SU-DHL-6 (cell line): ENCODE results near the gene PCGF5.

ENCODE experiments used
- H2AFZ ChIP-seq: fragments of 200-600 bp; sonication (generic); 2 replicates; pipeline ENCODE4 v1.6.1; 2014; ENCODE audit warnings: low read depth, mild to moderate bottlenecking, moderate library complexity, mixed read lengths, antibody characterized with exemption, low read length; ENCODE audit not compliant: severe bottlenecking
- H3F3A ChIP-seq: fragments of 200-600 bp; shearing (Covaris generic); 2 replicates; pipeline ENCODE4 v1.6.0; 2016; ENCODE audit warnings: antibody characterized with exemption, mild to moderate bottlenecking; ENCODE audit not compliant: insufficient read depth
- H3K27ac ChIP-seq: fragments of 200-600 bp; sonication (generic); 2 replicates; pipeline ENCODE4 v1.5.1; 2016; ENCODE audit warnings: low read depth, mild to moderate bottlenecking, low read length, moderate library complexity, mixed read lengths
- H3K27me3 ChIP-seq: fragments of 200-600 bp; sonication (generic), shearing (Covaris generic); 2 replicates; pipeline ENCODE4 v1.6.0; 2014; ENCODE audit warnings: mild to moderate bottlenecking, low read length
- H3K36me3 ChIP-seq: fragments of 200-600 bp; sonication (generic); 2 replicates; pipeline ENCODE4 v1.6.1; 2014; ENCODE audit warnings: mild to moderate bottlenecking, low read length, mixed read lengths
- H3K4me2 ChIP-seq: fragments of 300-600, 200-600 bp; shearing (Covaris generic), sonication (generic); 2 replicates; pipeline ENCODE4 v1.6.0; 2014; ENCODE audit warnings: low read length, low read depth, mild to moderate bottlenecking; ENCODE audit not compliant: poor library complexity, severe bottlenecking
- H3K4me3 ChIP-seq: fragments of 200-600 bp; sonication (generic); 2 replicates; pipeline ENCODE4 v1.5.1; 2014; ENCODE audit warnings: antibody characterized with exemption, low read length, mild to moderate bottlenecking, mixed read lengths; ENCODE audit not compliant: insufficient read depth, poor library complexity, severe bottlenecking
- H3K79me2 ChIP-seq: fragments of 200-600 bp; sonication (generic); 2 replicates; pipeline ENCODE4 v1.6.1; 2014; ENCODE audit warnings: mild to moderate bottlenecking, low read length, moderate library complexity; ENCODE audit not compliant: insufficient read depth
- H3K9ac ChIP-seq: fragments of 200-600 bp; sonication (generic); 2 replicates; pipeline ENCODE4 v1.7.0; 2014; ENCODE audit warnings: mild to moderate bottlenecking, low read length
- H3K9me2 ChIP-seq: fragments of 200-600 bp; sonication (generic); replicated peaks from 2 replicates; pipeline ENCODE4 v1.6.1; 2014; ENCODE audit warnings: low read length; ENCODE audit not compliant: insufficient read depth
- H3K9me3 ChIP-seq: fragments of 200-600 bp; sonication (generic); 2 replicates; pipeline ENCODE4 v1.6.1; 2014; ENCODE audit warnings: low read length, mixed read lengths; ENCODE audit not compliant: insufficient read depth
- H4K20me1 ChIP-seq: fragments of 200-600 bp; sonication (generic); 2 replicates; pipeline ENCODE4 v1.6.1; 2014; ENCODE audit warnings: low read depth, mild to moderate bottlenecking, antibody characterized with exemption, low read length, moderate library complexity, mixed read lengths
- EZH2phosphoT487 ChIP-seq: fragments of 200-600 bp; sonication (generic), shearing (Covaris generic); conservative IDR thresholded peaks from 2 replicates; pipeline ENCODE4 v1.6.1; 2018; ENCODE audit warnings: mild to moderate bottlenecking, antibody characterized with exemption, low read length, moderate library complexity, mixed read lengths
- TF ChIP-seq, protein P1 (sequence below): fragments of 200-600 bp; sonication (generic); IDR thresholded peaks from one replicate; pipeline ENCODE4 v1.5.1; 2017; ENCODE audit warnings: antibody characterized with exemption, mild to moderate bottlenecking, low read length, moderate library complexity; ENCODE audit not compliant: insufficient read depth, poor library complexity, severe bottlenecking

Gene PCGF5

DNA sequence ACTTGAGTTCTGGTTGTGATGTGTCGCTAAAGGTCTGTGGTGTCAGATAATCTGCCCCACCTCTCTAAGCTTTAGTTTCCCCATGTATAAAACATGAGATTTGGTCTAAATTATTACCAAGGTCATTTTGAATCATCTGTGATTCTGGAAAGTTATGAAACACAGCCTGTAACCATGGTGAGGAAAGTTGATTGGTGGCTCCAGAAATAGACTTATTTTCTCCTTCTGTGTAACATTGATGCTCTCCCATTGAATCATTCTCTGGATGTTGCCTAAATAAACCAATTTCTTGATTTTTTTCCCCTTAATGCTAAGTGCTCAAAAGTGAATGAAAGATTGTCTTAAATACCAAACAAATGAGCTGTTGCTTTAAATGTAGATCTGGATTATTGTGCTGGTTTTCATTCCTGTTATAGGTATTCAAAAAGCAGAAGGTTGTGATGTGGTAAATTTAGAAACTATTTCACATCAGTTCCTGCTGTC lies 30.0 kb upstream of the PCGF5 start:
- no peaks in the 10 kb centered on the region for H3K79me2 ChIP-seq

GRCh38 chr10:91190876-91191583 lies 29.4 kb upstream of the PCGF5 start:
- Histone ChIP-seq H3K9ac (no peak overlapping the region), H3K4me3 (no peak overlapping the region), H3K27me3 (no peaks in the 10 kb centered on the region), H3F3A (no peaks in the 10 kb centered on the region), H3K9me2 (no peaks in the 10 kb centered on the region), H3K79me2 (no peaks in the 10 kb centered on the region), H4K20me1 (no peaks in the 10 kb centered on the region; the same call in none of the 2 replicates), H3K9me3 (no peaks in the 10 kb centered on the region), H3K27ac (no peak overlapping the region), H3K36me3 (no peaks in the 10 kb centered on the region), H2AFZ (no peak overlapping the region), H3K4me2 (no peak overlapping the region)
- no peak for TF ChIP-seq EZH2phosphoT487
- TF ChIP-seq, protein P1, sequence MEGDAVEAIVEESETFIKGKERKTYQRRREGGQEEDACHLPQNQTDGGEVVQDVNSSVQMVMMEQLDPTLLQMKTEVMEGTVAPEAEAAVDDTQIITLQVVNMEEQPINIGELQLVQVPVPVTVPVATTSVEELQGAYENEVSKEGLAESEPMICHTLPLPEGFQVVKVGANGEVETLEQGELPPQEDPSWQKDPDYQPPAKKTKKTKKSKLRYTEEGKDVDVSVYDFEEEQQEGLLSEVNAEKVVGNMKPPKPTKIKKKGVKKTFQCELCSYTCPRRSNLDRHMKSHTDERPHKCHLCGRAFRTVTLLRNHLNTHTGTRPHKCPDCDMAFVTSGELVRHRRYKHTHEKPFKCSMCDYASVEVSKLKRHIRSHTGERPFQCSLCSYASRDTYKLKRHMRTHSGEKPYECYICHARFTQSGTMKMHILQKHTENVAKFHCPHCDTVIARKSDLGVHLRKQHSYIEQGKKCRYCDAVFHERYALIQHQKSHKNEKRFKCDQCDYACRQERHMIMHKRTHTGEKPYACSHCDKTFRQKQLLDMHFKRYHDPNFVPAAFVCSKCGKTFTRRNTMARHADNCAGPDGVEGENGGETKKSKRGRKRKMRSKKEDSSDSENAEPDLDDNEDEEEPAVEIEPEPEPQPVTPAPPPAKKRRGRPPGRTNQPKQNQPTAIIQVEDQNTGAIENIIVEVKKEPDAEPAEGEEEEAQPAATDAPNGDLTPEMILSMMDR, result no peak

More for the DNA sequence above, 30.0 kb upstream of the PCGF5 start:
- no peaks in the 10 kb centered on the region; the same call in none of the 2 replicates for H4K20me1 ChIP-seq
- no peak for TF ChIP-seq EZH2phosphoT487
- TF ChIP-seq, protein P1, result no peak
- no peaks in the 10 kb centered on the region for H3K27me3 ChIP-seq
- H3K36me3 ChIP-seq, result no peaks in the 10 kb centered on the region
- H2AFZ ChIP-seq, result no peak overlapping the region
- no peak overlapping the region for H3K9ac ChIP-seq
- no peak overlapping the region for H3K4me3 ChIP-seq
- H3K9me3 ChIP-seq, result no peaks in the 10 kb centered on the region
- no peak overlapping the region for H3K4me2 ChIP-seq
- H3K9me2 ChIP-seq, result no peaks in the 10 kb centered on the region
- no peaks in the 10 kb centered on the region for H3F3A ChIP-seq
- no peak overlapping the region for H3K27ac ChIP-seq

DNA sequence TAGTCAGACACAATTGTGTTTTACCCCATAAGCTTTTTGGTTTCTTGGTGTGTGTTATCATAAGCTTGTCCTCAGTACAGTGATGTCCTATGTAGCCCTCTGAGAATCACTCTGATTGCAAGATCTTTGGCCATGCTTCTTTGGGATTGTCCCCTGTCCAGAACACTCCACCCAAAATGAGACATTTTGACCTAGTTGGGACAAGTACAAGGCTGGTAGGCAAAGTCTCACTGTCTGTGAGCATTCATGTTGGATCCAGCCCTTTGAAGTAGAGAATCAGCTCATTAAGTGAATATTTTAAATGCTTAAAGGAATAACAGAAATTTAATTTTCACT lies 28.9 kb upstream of the PCGF5 start:
- Histone ChIP-seq H3K36me3 (no peaks in the 10 kb centered on the region), H3K27ac (no peak overlapping the region), H4K20me1 (no peaks in the 10 kb centered on the region; the same call in 1 of the 2 replicates), H3K4me3 (no peak overlapping the region), H3K9ac (no peak overlapping the region), H3K9me2 (no peaks in the 10 kb centered on the region), H3K4me2 (no peak overlapping the region), H3K9me3 (no peaks in the 10 kb centered on the region), H3F3A (no peaks in the 10 kb centered on the region), H3K79me2 (no peaks in the 10 kb centered on the region), H2AFZ (no peak overlapping the region), H3K27me3 (no peaks in the 10 kb centered on the region)
- TF ChIP-seq, protein P1, result no peak
- no peak for TF ChIP-seq EZH2phosphoT487
